GM18499 (cell line): ENCODE measurements around the gene HOXB2.
"Not testable (repeated sequence)": the region's sequence is repeated elsewhere in the genome, so short reads cannot be mapped to it uniquely, and the experiment has no call there.

Experiments
- ATAC-seq: cut with Tn5 transposase; IDR thresholded peaks from one replicate; pipeline ENCODE4 v1.9.1; 2021; ENCODE audit warnings: moderate number of reproducible peaks; ENCODE audit not compliant: insufficient read depth, unreplicated experiment

Gene HOXB2

GRCh38 chr17:48544349-48545021 is 424 bp downstream of the HOXB2 start:
- ATAC-seq, result no peak

- no peak for ATAC-seq
Observed at GRCh38 chr17:48543854-48544348, 1.0 kb downstream of the HOXB2 start.

- ATAC-seq, result no peak
Observed at GRCh38 chr17:48543107-48543853, 1.6 kb downstream of the HOXB2 start.

- no peak for ATAC-seq
Observed at GRCh38 chr17:48542698-48543106, 2.2 kb downstream of the HOXB2 start.

GRCh38 chr17:48542114-48542656 is 2.7 kb downstream of the HOXB2 start:
- no peak for ATAC-seq

- ATAC-seq, result no peak
Observed at GRCh38 chr17:48541577-48542113, 3.3 kb downstream of the HOXB2 start.

- no peak for ATAC-seq
Observed at GRCh38 chr17:48541036-48541576, 3.8 kb downstream of the HOXB2 start.

GRCh38 chr17:48540213-48540612 is 4.7 kb downstream of the HOXB2 start:
- no peak for ATAC-seq

- ATAC-seq, result no peak
Observed at GRCh38 chr17:48539177-48539576, 5.7 kb downstream of the HOXB2 start.

GRCh38 chr17:48537316-48537715 is 7.6 kb downstream of the HOXB2 start:
- no peak for ATAC-seq

GRCh38 chr17:48535793-48536559 is 8.9 kb downstream of the HOXB2 start:
- not testable (repeated sequence) for ATAC-seq

- ATAC-seq, result no peak
Observed at GRCh38 chr17:48532261-48532660, 12.6 kb downstream of the HOXB2 start.

- ATAC-seq, result no peak
Observed at GRCh38 chr17:48530887-48531272, 14.0 kb downstream of the HOXB2 start, which contains the start of gene HOXB1. Gene HOXB1 (minus strand): TSS chr17:48531011. CDS start chr17:48530904, 107 bp downstream.

GRCh38 chr17:48530208-48530886 is 14.6 kb downstream of the HOXB2 start:
- ATAC-seq, result no peak

- no peak for ATAC-seq
Observed at GRCh38 chr17:48529683-48530009, 15.3 kb downstream of the HOXB2 start.

- no peak for ATAC-seq
Observed at GRCh38 chr17:48528936-48529682, 15.8 kb downstream of the HOXB2 start.

- ATAC-seq, result no peak
Observed at GRCh38 chr17:48528153-48528935, 16.6 kb downstream of the HOXB2 start.

- ATAC-seq, result no peak
Observed at GRCh38 chr17:48527547-48527932, 17.4 kb downstream of the HOXB2 start.
